GM12878 (cell line): Measurements from ENCODE around the gene INTS6L. TPM values are rescaled to one million over a fixed set of nuclear protein-coding genes. Genes with fewer than 3 reads are reported as not detected.

Experiments used
- ATAC-seq: fragments of 200-7000 bp; cut with Tn5 transposase; 3 replicates; pipeline ENCODE4 v1.9.1; 2020; ENCODE audit warnings: mild to moderate bottlenecking, moderate library complexity
- BruUV-seq: library from RNA; stranded (reverse); fragments of 400-500 nt; replicated peaks from 2 replicates; lab custom pipeline; 2021; lab: Mats Ljungman, UMichigan
- CTCF ChIA-PET: fragments of 300-600 bp; sonication (Branson Sonifier 250); formaldehyde crosslinking; extraction: SDS; loops from one replicate; lab custom pipeline; 2021; ENCODE audit warnings: inconsistent platforms; lab: Yijun Ruan, JAX
- POLR2A ChIA-PET: fragments of 350-600 bp; formaldehyde crosslinking; extraction: SDS; loops from one replicate; lab custom pipeline; 2021; ENCODE audit warnings: inconsistent platforms; lab: Charles Lee
- RAD21 ChIA-PET: fragments of 300-600 bp; sonication (Branson Sonifier 250); formaldehyde crosslinking; loops from one replicate; lab custom pipeline; 2023; ENCODE audit warnings: antibody characterized with exemption; ENCODE audit not compliant: unreplicated experiment; lab: Charles Lee
- SMC1A ChIA-PET: fragments of 300-600 bp; sonication (Branson Sonifier 250); formaldehyde crosslinking; loops from one replicate; lab custom pipeline; 2023; ENCODE audit not compliant: unreplicated experiment, uncharacterized antibody; lab: Charles Lee
- DNase-seq: peaks from one replicate; pipeline ENCODE4 v3.0.0-alpha.2; 2011; ENCODE audit warnings: low read depth, low spot score
- FAIRE-seq: peaks from 3 replicates; lab custom pipeline; 2011; peaks lifted over from hg19 to GRCh38; lab: Jason Lieb, UNC
- H2AFZ ChIP-seq: 2 replicates; pipeline ENCODE4 v1.6.0; 2011; ENCODE audit warnings: low read depth, low read length, control low read depth; ENCODE audit not compliant: control insufficient read depth
- H3K27ac ChIP-seq: 2 replicates; pipeline ENCODE4 v1.5.1; 2011; ENCODE audit warnings: control low read depth; ENCODE audit not compliant: control insufficient read depth, insufficient read depth
- H3K27me3 ChIP-seq, 2 experiments: replicated peaks in 1 of 2; 2 replicates each; pipeline versions ENCODE4 v1.6.0 to v1.6.1; 2011; ENCODE audit warnings: low read length in 1 of 2; ENCODE audit not compliant: control insufficient read depth in 2 of 2, insufficient read depth in 2 of 2
- H3K36me3 ChIP-seq, 2 experiments: 2 replicates each; pipeline ENCODE4 v1.5.1; 2011; ENCODE audit warnings: low read length in 1 of 2; ENCODE audit not compliant: control insufficient read depth in 2 of 2, insufficient read depth in 2 of 2
- H3K4me1 ChIP-seq: 2 replicates; pipeline ENCODE4 v1.6.1; 2011; ENCODE audit warnings: mild to moderate bottlenecking, low read length, moderate library complexity, mixed read lengths; ENCODE audit not compliant: control insufficient read depth, insufficient read depth
- H3K4me2 ChIP-seq: 2 replicates; pipeline ENCODE4 v1.6.0; 2011; ENCODE audit warnings: control low read depth; ENCODE audit not compliant: control insufficient read depth, insufficient read depth
- H3K4me3 ChIP-seq: fragments of 200-600 bp; sonication (generic); 2 replicates; pipeline ENCODE4 v1.5.1; 2016
- H3K79me2 ChIP-seq: 2 replicates; pipeline ENCODE4 v1.6.0; 2011; ENCODE audit warnings: low read length; ENCODE audit not compliant: control insufficient read depth, insufficient read depth
- H3K9ac ChIP-seq: 2 replicates; pipeline ENCODE4 v1.8.0; 2011; ENCODE audit warnings: low read length, control low read depth, mixed read lengths; ENCODE audit not compliant: control insufficient read depth, insufficient read depth
- H3K9me3 ChIP-seq: replicated peaks from 3 replicates; pipeline ENCODE4 v1.5.1; 2011; ENCODE audit warnings: mild to moderate bottlenecking, low read length; ENCODE audit not compliant: control insufficient read depth, insufficient read depth
- H4K20me1 ChIP-seq: 2 replicates; pipeline ENCODE4 v1.6.0; 2011; ENCODE audit not compliant: control insufficient read depth, insufficient read depth
- BHLHE40 ChIP-seq, 2 experiments: fragments of 450-650 bp in 1 of 2; IDR thresholded peaks; 2 replicates each; pipeline ENCODE4 v1.6.1; 2011 to 2017; ENCODE audit warnings: low read depth in 2 of 2, borderline replicate concordance in 1 of 2, improper control_type of control experiment in 1 of 2, low read length in 1 of 2, mild to moderate bottlenecking in 1 of 2
- CBFB ChIP-seq: IDR thresholded peaks from 2 replicates; pipeline ENCODE4 v1.6.1; 2016; ENCODE audit warnings: antibody characterized with exemption, low read depth
- CREB1 ChIP-seq: IDR thresholded peaks from 2 replicates; pipeline ENCODE4 v1.6.1; 2012; ENCODE audit warnings: low read depth, mild to moderate bottlenecking, inconsistent platforms
- GATAD2B ChIP-seq: fragments of 450-650 bp; conservative IDR thresholded peaks from 2 replicates; pipeline ENCODE4 v1.6.1; 2017; ENCODE audit warnings: low read depth, mild to moderate bottlenecking, moderate library complexity
- HCFC1 ChIP-seq: fragments of 150-350 bp; IDR thresholded peaks from 2 replicates; pipeline ENCODE4 v1.6.1; 2014; ENCODE audit warnings: low read length
- IRF3 ChIP-seq: fragments of 450-650 bp; IDR thresholded peaks from 2 replicates; pipeline ENCODE4 v1.6.1; 2014; ENCODE audit warnings: mild to moderate bottlenecking
- KLF5 ChIP-seq: fragments of 450-650 bp; IDR thresholded peaks from 2 replicates; pipeline ENCODE4 v1.6.1; 2014; ENCODE audit warnings: mild to moderate bottlenecking; ENCODE audit not compliant: partially characterized antibody
- MYB ChIP-seq: fragments of 150-350 bp; IDR thresholded peaks from 2 replicates; pipeline ENCODE4 v1.6.1; 2014; ENCODE audit warnings: mild to moderate bottlenecking, low read depth, low read length, borderline replicate concordance
- SMC3 ChIP-seq: IDR thresholded peaks from 2 replicates; pipeline ENCODE4 v1.6.1; 2011; ENCODE audit warnings: low read length, improper control_type of control experiment, borderline replicate concordance
- TCF12 ChIP-seq: IDR thresholded peaks from 2 replicates; pipeline ENCODE4 v1.6.1; 2011; ENCODE audit warnings: low read depth, mild to moderate bottlenecking, low read length
- WGBS: methylation state at CpG from one replicate; pipeline ENCODE4 v1.1.6; 2016; ENCODE audit warnings: low lambda C conversion rate; ENCODE audit not compliant: insufficient replicate concordance, insufficient coverage; ENCODE audit errors: missing lambda C conversion rate; 5-methylcytosine and 5-hydroxymethylcytosine counted together
- in situ Hi-C: fragments of 300-500 bp; cut with MboI; formaldehyde crosslinking; loops from 9 replicates; pipeline ENCODE4 v1.14.3; 2018; ENCODE audit warnings: mixed read lengths
- intact Hi-C: fragments of 100-400 bp; cut with micrococcal nuclease; formaldehyde crosslinking; loops from one replicate; pipeline ENCODE4 v1.14.2; 2022; ENCODE audit not compliant: unreplicated experiment
- polyA plus RNA-seq, 11 experiments: library from polyadenylated mRNA; depleted of rRNA in 4 of 11; unstranded in 6 of 11; stranded (reverse) in 5 of 11; fragments of >200 nt; fragmentation: Nextera tagmentation in 4 of 11; fragmentation: Illumina TruSeq in 1 of 11; extraction: Ambion mirVana in 4 of 11; extraction: Trizol in 1 of 11; gene quantifications; 1 replicate in 1 of 11; 2 replicates in 10 of 11; pipeline versions ENCODE4 v1.2.1 to v1.2.3, GENCODE V29; 2011 to 2016; ENCODE audit warnings: inconsistent platforms in 2 of 11, missing spikeins in 2 of 11, low read depth in 1 of 11
- total RNA-seq, 4 experiments: library from RNA; depleted of rRNA in 3 of 4; stranded (reverse); fragments of >200 nt in 3 of 4; fragmentation: Illumina TruSeq in 1 of 4; extraction: Trizol in 1 of 4; gene quantifications; 2 replicates each; pipeline versions ENCODE4 v1.2.1 to v1.2.3, GENCODE V29; 2013 to 2021
- TF ChIP-seq, protein P1 (sequence below): fragments of 450-650 bp; conservative IDR thresholded peaks from 2 replicates; pipeline ENCODE4 v1.6.1; 2017; ENCODE audit warnings: mild to moderate bottlenecking, moderate library complexity
- TF ChIP-seq, protein P2 (sequence below): IDR thresholded peaks from 2 replicates; pipeline ENCODE4 v1.6.1; 2012; ENCODE audit warnings: mild to moderate bottlenecking, low read depth, low read length

INTS6L gene
- total and polyA plus RNA-seq, 10 of the 15 experiments (the other 5 are each of a cell fraction or from before 2014, with no cell fraction given), result 4.9 to 84.9 (median 15.3) TPM

GRCh38 chrX:135543924-135544323, 23.5 kb downstream of the INTS6L start (continued):
- peak; percentile 9; the same call in 1 of the 2 replicates for TF ChIP-seq SMC3

GRCh38 chrX:135544338-135544948, 24.0 kb downstream of the INTS6L start:
- Histone ChIP-seq H3K9ac (no peak overlapping the region), H3K27me3 (no peaks in the 10 kb centered on the region), H3K9me3 (no peaks in the 10 kb centered on the region), H4K20me1 (no peaks in the 10 kb centered on the region), H3K36me3 (no peaks in the 10 kb centered on the region; a peak in 1 of 4 replicates), H3K79me2 (no peaks in the 10 kb centered on the region), H3K4me1 (no peaks in the 10 kb centered on the region), H3K4me2 (no peak overlapping the region), H3K4me3 (no peak overlapping the region), H2AFZ (no peak overlapping the region), H3K27ac (no peak overlapping the region)
- intact Hi-C loops (loop anchor here (2.0 kb wide), 1 partner anchor 60 kb away; no protein-coding TSS in a partner anchor), in situ Hi-C loops (no loop called here)
- ATAC-seq (peak; percentile 83), DNase-seq (no peak), FAIRE-seq (peak; percentile 35)
- CTCF ChIA-PET, result interaction anchor here (0.8 to 3.1 kb wide), 19 partner anchors 9 to 81 kb away, joined by 3 to 20 read pairs (median 4); no protein-coding TSS in a partner anchor
- 4% methylated on average over 5 of the region's 5 CpGs for WGBS
- RAD21 ChIA-PET, result interaction anchor here (0.6 to 1.7 kb wide), 8 partner anchors 8 to 59 kb away, joined by 3 to 5 read pairs (median 3); no protein-coding TSS in a partner anchor
- POLR2A ChIA-PET, result interaction anchor here (0.8 to 2.2 kb wide), 3 partner anchors 12 to 22 kb away, joined by 3 to 8 read pairs (median 3); no protein-coding TSS in a partner anchor
- SMC1A ChIA-PET, result interaction anchor here (0.9 to 1.9 kb wide), 13 partner anchors 9 to 94 kb away, joined by 3 to 14 read pairs (median 4); no protein-coding TSS in a partner anchor
- TF ChIP-seq, protein P1, sequence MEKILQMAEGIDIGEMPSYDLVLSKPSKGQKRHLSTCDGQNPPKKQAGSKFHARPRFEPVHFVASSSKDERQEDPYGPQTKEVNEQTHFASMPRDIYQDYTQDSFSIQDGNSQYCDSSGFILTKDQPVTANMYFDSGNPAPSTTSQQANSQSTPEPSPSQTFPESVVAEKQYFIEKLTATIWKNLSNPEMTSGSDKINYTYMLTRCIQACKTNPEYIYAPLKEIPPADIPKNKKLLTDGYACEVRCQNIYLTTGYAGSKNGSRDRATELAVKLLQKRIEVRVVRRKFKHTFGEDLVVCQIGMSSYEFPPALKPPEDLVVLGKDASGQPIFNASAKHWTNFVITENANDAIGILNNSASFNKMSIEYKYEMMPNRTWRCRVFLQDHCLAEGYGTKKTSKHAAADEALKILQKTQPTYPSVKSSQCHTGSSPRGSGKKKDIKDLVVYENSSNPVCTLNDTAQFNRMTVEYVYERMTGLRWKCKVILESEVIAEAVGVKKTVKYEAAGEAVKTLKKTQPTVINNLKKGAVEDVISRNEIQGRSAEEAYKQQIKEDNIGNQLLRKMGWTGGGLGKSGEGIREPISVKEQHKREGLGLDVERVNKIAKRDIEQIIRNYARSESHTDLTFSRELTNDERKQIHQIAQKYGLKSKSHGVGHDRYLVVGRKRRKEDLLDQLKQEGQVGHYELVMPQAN, result no peak
- no peak for TF ChIP-seq MYB
- TF ChIP-seq IRF3, result no peak
- TF ChIP-seq KLF5, result no peak
- TF ChIP-seq CREB1, result no peak
- TF ChIP-seq GATAD2B, result no peak
- no peak for TF ChIP-seq CBFB
- TF ChIP-seq BHLHE40 (IDR thresholded peaks at IDR 0.05; ENCODE audit: borderline replicate concordance in 1 of 2, low read depth in 2 of 2, low read length in 1 of 2), result no peak
- TF ChIP-seq, protein P2, sequence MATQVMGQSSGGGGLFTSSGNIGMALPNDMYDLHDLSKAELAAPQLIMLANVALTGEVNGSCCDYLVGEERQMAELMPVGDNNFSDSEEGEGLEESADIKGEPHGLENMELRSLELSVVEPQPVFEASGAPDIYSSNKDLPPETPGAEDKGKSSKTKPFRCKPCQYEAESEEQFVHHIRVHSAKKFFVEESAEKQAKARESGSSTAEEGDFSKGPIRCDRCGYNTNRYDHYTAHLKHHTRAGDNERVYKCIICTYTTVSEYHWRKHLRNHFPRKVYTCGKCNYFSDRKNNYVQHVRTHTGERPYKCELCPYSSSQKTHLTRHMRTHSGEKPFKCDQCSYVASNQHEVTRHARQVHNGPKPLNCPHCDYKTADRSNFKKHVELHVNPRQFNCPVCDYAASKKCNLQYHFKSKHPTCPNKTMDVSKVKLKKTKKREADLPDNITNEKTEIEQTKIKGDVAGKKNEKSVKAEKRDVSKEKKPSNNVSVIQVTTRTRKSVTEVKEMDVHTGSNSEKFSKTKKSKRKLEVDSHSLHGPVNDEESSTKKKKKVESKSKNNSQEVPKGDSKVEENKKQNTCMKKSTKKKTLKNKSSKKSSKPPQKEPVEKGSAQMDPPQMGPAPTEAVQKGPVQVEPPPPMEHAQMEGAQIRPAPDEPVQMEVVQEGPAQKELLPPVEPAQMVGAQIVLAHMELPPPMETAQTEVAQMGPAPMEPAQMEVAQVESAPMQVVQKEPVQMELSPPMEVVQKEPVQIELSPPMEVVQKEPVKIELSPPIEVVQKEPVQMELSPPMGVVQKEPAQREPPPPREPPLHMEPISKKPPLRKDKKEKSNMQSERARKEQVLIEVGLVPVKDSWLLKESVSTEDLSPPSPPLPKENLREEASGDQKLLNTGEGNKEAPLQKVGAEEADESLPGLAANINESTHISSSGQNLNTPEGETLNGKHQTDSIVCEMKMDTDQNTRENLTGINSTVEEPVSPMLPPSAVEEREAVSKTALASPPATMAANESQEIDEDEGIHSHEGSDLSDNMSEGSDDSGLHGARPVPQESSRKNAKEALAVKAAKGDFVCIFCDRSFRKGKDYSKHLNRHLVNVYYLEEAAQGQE, result no peak
- TF ChIP-seq TCF12, result no peak
- no peak for TF ChIP-seq HCFC1
- BruUV-seq, result no TSS peak
